ENCODE results near the gene GRIK4. TPM values are rescaled to one million over a fixed set of nuclear protein-coding genes. Genes with fewer than 3 reads are reported as not detected.

The GRIK4 gene
- total RNA-seq, 1 experiment from 2014 or later: 3.3 TPM

- ATAC-seq (no peak), DNase-seq (ENCODE audit: low spot score) (no peak)
- no peaks in the 10 kb centered on the region for H3K9me3 Mint-ChIP-seq
- H3K4me1 Mint-ChIP-seq: peaks cover 39% of the 10 kb centered on the region
- no peaks in the 10 kb centered on the region for H3K27me3 Mint-ChIP-seq (ENCODE audit: low read depth)
- H3K27ac Mint-ChIP-seq: no peak overlapping the region
- no peaks in the 10 kb centered on the region for H3K36me3 Mint-ChIP-seq
- ChIA-PET CTCF (interaction anchor here (1.0 to 3.4 kb wide), 7 partner anchors 9 to 443 kb away, joined by 3 to 21 read pairs (median 4); partner anchors contain the start of gene GRIK4), POLR2A (no interaction called here)
- TF ChIP-seq MAX (CRISPR knock-in tag; IDR thresholded peaks at IDR 0.05) (no peak), CREB1 (CRISPR knock-in tag; IDR thresholded peaks at IDR 0.05) (no peak), SMAD4 (CRISPR knock-in tag; IDR thresholded peaks at IDR 0.05) (no peak), FOXK1 (CRISPR knock-in tag; IDR thresholded peaks at IDR 0.05) (no peak), AFF4 (CRISPR knock-in tag; IDR thresholded peaks at IDR 0.05; ENCODE audit: borderline replicate concordance) (no peak), TEAD4 (CRISPR knock-in tag; IDR thresholded peaks at IDR 0.05) (no peak), NFE2L1 (CRISPR knock-in tag; IDR thresholded peaks at IDR 0.05) (no peak), EMX1 (CRISPR knock-in tag; IDR thresholded peaks at IDR 0.05) (no peak), ZMAT4 (CRISPR knock-in tag; IDR thresholded peaks at IDR 0.05) (no peak), ETV6 (CRISPR knock-in tag; IDR thresholded peaks at IDR 0.05) (no peak), ZNF423 (CRISPR knock-in tag; IDR thresholded peaks at IDR 0.05) (no peak), TCF7 (CRISPR knock-in tag; IDR thresholded peaks at IDR 0.05; ENCODE audit: low read depth) (no peak), TP53 (CRISPR knock-in tag; IDR thresholded peaks at IDR 0.05) (no peak), SOX15 (CRISPR knock-in tag; IDR thresholded peaks at IDR 0.05) (no peak), CREM (CRISPR knock-in tag; IDR thresholded peaks at IDR 0.05) (no peak), E2F1 (CRISPR knock-in tag; IDR thresholded peaks at IDR 0.05) (no peak), AR (CRISPR knock-in tag; IDR thresholded peaks at IDR 0.05) (no peak)
- TF ChIP-seq, protein P1, sequence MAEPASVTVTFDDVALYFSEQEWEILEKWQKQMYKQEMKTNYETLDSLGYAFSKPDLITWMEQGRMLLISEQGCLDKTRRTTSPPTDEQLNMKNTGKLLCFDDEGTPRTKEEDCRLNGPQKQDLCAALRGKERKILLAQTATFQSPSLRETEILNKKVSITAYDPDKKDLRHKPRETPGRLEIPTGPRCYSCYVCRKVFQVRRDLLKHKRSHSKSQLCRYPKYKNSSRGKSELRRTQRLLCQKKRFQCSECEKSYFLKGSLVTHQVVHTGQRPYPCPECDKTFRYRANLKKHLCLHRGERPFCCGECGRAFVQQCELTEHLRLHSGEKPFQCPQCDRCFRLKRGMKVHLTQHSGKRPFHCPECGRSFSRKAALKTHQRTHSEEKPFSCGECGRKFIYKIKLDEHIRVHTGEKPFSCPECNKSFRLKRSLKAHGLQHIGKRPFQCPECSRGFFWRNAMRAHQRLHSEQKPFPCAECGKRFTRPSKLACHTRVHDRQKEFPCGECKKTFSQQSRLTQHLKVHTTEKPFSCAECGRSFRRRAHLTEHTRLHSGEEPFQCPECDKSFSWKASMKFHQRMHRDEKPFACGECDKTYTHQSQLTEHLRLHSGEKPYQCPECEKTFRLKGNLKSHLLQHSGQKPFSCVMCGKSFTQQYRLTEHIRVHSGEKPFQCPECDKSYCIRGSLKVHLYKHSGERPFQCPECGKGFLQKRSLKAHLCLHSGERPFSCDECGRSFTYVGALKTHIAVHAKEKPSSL (CRISPR knock-in tag; conservative IDR thresholded peaks at IDR 0.05): no peak
- no peak overlapping the region for H3K4me3 Mint-ChIP-seq
These were observed 442.8 kb downstream of the GRIK4 start for GRCh38 chr11:120954381-120954780.

All from WTC11 (cell line).